DMS 273 (cell line): Measurements from ENCODE around the gene CTCF.

ENCODE experiments used
- DNase-seq: peaks from one replicate; lab custom pipeline; 2025; ENCODE audit not compliant: unreplicated experiment; lab: John Stamatoyannopoulos, UW

CTCF gene

DNA sequence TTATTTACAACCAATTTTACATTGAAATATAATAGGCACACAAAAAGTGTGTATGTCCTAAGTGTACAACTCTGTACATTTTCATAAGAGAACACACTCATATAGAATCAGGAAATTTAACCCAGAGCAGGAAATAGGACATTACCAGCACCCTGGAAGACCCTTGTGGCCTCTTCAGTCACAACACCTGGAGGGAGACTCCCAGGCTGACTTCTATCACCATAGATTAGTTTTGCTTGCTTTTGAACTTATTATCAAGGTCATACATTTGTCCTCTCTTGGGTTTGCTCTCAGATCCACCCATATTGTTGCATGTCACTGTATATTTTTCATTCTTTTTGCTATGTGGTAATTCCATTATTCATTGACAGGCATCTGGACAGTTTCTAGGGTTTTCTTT is 27.9 kb upstream of the CTCF start:
- DNase-seq: no peak

DNA sequence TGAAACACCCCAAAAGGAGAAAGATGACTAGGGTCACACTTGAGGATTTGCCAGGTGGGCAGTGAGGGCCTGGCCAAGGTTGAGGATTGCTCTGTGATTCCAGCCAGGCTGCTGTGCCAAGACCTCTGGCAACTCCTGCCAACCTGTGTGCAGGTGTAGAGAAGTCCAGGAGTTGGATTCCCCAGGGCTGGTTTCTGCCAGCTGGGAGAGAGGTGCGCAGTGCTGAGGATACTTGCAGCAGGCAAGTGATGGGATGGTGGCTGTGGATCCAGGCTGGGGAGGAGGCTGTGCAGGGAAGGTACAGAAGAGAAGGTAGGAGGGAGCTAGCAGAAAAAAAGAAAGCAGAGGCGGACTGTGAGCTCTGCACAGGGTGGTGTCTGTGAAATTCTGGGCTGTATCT is 27.1 kb upstream of the CTCF start:
- DNase-seq: no peak

DNA sequence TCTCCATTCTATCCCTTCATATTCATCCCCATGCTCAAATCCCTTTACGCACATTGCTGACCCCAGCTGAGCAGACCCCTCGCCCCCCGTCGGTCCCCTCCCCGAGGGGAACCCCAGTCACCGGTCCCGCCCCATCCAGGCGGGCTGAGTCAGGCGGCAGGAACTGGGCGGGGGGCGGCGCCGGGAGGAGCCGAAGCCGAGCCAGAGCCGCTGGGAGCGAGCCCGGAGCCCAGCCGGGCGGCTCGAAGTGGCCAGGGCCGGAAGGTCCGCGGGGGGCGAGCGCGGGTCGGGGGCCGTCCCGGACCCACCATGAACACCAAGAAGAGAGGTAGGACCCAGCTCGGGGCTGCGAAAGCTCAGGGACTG is 25.1 kb upstream of the CTCF start:
- no peak for DNase-seq

DNA sequence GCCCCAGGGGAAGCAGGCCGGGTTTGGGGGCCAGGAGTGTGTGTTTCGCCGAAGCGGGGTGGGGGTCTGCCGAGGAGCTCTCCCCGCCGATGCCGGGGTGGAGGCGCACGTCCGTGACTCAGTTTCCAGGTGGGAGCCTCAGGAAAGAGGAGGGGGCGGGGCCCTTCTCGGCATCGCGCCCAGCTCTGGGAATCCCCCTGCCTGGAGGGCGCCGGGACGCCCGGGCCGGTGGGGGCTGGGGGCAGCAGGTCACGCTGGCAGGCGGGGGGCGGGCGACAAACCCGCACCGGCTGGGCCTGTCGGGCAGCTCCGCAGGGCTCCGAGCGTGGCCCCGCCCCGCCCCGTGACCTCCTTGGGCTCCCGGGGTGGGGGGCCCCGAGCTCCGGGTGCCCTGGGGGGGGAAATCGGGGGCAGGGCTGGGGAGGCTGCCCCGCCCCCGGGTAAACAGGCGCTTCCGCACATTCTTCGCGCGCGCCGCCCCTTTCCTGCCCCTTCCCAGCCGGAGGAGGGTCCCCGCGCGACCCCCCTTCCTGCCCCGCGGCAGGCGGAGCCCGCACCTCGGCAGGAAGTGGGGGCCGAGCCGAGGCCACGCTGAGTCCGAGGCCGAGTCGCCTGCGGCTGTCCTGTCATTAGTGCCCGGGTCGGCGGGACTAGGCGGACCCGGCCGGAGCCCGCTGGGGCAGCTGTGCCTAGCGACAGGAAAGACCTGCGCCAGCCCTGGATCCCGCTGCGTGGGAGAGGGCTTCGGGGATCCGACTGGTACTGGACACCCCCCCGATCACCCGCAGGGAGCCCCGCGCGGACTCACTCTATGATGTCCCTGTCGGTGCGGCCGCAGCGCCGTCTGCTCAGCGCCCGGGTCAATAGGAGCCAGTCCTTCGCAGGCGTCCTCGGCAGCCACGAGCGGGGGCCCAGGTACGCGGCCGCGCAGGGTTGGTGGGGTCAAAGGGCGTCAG is 24.4 kb upstream of the CTCF start:
- no peak for DNase-seq

DNA sequence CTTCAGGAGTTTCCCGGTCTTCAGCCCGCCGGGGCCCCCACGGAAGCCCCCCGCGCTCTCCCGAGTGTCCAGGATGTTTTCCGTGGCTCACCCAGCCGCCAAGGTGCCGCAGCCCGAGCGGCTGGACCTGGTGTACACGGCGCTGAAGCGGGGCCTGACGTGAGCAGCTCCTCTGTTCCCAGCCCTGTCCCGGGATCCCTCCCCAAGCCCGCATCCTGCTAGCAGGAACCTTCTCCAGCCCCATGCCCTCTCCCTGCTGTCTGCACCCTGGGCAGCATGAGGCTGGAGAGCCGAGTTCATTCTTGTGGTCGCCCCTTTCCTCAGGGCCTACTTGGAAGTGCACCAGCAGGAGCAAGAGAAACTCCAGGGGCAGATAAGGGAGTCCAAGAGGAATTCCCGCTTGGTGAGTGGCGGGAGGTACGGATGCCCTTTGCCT is 23.6 kb upstream of the CTCF start:
- no peak for DNase-seq

DNA sequence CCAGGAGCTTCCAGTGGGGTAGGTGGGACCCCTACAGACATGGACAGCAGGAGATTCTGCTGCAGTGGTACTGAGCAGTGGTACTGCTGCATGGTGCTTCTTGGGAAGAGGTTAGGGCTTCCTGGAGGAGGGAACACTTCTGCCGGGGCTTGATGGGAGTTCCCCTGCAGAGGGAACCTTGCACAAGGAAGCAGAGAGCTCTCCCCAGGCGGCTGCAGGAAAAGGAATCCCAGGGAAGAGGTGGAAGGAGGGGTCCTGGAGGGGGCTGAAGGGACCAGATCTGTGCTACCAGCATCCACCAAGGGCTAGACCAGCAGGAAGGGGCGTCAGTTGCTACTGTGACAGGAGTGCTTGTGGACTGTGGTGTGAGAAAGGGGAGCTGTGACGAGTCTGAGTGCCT is 23.1 kb upstream of the CTCF start:
- no peak for DNase-seq

DNA sequence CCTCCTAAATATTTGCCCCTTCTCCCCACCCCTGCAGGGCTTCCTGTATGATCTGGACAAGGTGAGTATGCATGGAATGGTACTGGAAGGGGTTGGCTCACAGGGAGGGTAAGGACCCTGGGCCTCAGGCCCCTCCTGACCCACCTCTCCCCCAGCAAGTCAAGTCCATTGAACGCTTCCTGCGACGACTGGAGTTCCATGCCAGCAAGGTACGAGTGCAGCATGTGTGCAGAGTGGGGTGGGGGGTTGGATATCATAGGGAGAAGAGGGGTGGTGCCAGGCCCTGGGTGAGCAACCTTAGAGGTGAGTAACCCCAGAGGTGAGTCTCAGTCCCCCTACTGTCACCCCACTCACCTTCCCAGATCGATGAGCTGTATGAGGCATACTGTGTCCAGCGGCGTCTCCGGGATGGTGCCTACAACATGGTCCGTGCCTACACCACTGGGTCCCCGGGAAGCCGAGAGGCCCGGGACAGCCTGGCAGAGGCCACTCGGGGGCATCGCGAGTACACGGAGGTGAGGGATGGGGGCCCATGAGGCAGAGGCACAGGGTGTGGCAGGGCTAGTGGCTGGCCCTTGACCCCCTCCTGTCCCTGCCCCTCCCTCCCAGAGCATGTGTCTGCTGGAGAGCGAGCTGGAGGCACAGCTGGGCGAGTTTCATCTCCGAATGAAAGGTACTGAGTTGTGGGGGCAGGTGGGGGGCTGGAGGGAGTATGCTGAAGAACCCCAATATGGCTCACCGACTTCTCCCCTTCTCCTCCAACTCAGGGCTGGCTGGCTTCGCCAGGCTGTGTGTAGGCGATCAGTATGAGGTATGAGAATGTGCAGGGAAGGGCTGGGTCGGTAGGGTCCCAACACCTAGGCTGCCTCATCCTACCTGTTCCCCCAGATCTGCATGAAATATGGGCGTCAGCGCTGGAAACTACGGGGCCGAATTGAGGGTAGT is 22.4 kb upstream of the CTCF start:
- DNase-seq: no peak

DNA sequence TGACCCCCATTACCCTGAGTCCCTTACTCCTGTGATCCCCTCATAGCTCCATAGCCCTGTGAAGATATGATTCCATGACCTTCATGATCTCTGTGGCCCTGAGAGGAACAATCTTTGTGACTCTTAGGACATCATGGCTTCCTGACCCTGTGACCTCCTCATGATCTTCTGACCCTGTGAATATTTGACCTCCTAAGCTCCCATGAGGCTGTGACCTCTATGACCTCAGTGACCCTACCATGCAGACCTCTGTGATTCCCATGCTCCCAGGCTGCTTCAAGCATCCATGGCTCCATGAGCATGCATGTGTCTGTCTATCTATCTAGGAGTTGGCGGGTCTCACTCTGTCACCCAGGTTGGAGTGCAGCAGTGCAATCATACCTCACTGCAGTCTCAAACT is 21.6 kb upstream of the CTCF start:
- no peak for DNase-seq

DNA sequence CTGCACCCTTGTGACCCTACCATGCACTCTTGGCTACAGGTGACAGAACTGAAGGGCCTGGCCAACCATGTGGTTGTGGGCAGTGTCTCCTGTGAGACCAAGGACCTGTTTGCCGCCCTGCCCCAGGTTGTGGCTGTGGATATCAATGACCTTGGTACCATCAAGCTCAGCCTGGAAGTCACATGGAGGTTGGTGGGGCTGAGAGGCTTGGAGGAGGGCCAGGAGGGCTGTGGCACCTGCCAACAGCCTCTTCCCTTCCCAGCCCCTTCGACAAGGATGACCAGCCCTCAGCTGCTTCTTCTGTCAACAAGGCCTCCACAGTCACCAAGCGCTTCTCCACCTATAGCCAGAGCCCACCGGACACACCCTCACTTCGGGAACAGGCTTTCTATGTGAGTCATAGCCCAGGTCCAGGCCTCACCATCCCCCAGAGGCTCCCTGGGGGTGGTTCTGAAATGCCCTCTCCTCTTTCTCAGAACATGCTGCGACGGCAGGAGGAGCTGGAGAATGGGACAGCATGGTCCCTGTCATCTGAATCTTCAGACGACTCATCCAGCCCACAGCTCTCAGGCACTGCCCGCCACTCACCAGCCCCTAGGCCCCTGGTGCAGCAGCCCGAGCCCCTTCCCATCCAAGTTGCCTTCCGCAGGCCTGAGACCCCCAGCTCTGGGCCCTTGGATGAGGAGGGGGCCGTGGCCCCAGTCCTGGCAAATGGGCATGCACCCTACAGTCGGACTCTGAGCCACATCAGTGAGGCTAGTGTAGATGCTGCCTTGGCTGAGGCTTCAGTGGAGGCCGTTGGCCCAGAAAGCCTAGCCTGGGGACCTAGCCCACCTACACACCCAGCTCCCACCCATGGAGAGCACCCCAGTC is 20.7 kb upstream of the CTCF start:
- DNase-seq: no peak

DNA sequence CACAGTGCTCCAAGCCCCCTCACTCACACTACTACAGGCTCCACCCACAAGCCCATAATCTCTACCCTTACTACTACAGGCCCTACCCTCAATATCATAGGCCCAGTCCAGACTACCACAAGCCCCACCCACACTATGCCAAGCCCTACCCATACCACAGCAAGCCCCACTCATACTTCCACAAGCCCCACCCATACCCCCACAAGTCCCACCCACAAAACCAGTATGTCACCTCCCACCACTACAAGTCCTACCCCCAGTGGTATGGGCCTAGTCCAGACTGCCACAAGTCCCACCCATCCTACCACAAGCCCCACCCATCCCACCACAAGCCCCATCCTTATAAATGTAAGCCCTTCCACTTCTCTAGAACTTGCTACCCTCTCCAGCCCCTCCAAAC is 19.9 kb upstream of the CTCF start:
- peak; percentile 64 for DNase-seq

DNA sequence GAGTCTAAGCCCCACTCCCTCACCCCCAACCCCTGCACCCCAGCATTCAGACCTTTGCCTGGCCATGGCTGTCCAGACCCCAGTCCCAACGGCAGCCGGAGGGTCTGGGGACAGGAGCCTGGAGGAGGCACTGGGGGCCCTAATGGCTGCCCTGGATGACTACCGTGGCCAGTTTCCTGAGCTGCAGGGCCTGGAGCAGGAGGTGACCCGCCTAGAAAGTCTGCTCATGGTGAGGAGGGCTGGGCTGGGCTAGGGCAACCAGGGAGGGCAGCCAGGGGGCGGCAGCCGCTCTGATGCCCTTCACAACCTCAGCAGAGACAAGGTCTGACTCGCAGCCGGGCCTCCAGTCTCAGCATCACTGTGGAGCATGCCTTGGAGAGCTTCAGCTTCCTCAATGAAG is 19.3 kb upstream of the CTCF start:
- no peak for DNase-seq

DNA sequence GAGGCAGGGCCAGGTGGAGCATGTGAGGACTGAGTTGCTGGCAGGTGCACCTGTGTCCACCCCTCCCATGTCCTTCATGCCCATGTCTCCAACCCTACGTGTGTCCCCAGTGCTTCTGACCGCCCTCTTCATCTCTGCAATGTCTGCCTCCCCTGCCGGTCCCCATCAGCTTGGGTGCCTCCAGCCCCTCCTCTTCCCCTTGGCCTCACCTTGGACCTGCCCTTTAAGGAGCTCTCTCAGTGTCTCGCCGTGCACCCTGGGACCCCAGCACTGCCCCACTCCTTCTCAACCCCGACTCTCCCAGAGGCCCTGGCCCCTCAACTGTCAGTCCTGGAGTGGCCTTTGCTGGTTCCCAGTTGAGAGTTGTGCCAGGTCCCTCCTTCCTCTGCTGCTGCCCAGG is 18.7 kb upstream of the CTCF start:
- no peak for DNase-seq

DNA sequence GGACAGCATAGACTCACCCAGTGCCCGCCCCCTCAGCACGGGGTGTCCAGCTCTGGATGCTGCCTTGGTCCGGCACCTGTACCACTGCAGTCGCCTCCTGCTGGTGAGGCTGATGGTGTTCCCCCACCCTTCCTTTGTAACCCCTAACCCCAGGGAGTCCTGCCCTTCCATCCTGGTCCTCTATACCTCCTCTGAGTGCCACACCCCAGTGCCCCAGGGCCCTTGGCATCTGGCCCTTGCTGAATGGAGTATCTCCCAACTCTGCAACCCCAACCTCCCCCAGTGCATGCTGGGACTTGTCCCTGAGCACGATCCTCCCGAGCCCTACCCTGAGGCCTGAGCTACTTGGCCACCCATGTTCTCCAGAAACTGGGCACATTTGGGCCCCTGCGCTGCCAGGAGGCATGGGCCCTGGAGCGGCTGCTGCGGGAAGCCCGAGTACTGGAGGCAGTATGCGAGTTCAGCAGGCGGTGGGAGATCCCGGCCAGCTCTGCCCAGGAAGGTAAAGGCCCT is 17.9 kb upstream of the CTCF start:
- DNase-seq: no peak

DNA sequence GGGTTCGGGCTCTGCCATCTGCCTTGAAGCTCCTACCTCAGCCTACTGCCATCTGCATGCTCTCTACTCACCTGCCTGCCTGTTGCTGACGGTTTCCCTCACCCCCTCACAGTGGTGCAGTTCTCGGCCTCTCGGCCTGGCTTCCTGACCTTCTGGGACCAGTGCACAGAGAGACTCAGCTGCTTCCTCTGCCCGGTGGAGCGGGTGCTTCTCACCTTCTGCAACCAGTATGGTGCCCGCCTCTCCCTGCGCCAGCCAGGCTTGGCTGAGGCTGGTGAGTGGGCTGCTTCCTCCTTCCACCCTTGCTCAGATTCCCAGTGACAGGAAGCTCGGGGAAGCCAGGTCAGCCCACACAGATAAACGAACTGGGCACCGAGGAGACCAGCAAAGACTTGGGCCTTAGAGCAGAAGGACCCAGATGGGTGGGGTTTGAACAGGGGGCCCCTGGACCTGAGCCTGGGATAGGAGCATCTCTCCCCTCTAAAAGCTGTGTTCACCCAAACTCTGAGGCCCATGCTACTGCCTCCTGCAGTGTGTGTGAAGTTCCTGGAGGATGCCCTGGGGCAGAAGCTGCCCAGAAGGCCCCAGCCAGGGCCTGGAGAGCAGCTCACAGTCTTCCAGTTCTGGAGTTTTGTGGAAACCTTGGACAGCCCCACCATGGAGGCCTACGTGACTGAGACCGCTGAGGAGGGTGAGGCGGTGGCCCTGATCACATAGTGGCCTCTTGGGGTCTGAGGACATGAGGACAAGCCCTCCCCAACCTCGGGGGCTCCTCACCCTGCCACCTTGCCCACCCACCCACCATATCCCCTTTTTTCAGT is 17.3 kb upstream of the CTCF start:
- DNase-seq: no peak

DNA sequence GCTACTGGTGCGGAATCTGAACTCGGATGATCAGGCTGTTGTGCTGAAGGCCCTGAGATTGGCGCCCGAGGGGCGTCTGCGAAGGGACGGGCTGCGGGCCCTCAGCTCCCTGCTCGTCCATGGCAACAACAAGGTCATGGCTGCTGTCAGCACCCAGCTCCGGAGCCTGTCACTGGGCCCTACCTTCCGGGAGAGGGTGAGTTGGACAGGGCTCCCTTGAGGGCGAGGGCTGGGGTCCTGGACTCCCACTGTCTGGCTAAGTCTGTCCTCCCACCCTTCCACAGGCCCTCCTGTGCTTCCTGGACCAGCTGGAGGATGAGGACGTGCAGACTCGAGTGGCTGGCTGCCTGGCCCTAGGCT is 16.7 kb upstream of the CTCF start:
- no peak for DNase-seq

DNA sequence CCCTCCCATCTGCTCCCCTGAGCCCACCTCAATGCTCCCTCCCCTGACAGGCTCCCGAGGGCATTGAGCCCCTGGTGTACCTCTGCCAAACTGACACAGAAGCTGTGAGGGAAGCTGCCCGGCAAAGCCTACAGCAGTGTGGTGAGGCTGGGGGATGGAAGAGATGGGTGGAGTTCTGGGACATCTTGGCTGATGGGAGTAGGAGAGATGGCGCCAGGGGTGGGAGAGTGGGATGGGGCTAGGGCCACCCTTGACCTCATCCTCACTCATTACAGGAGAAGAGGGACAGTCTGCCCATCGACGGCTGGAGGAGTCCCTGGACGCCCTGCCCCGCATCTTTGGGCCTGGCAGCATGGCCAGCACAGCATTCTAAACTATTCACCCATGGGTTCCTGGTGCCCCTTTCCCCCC is 16.2 kb upstream of the CTCF start:
- DNase-seq: no peak

DNA sequence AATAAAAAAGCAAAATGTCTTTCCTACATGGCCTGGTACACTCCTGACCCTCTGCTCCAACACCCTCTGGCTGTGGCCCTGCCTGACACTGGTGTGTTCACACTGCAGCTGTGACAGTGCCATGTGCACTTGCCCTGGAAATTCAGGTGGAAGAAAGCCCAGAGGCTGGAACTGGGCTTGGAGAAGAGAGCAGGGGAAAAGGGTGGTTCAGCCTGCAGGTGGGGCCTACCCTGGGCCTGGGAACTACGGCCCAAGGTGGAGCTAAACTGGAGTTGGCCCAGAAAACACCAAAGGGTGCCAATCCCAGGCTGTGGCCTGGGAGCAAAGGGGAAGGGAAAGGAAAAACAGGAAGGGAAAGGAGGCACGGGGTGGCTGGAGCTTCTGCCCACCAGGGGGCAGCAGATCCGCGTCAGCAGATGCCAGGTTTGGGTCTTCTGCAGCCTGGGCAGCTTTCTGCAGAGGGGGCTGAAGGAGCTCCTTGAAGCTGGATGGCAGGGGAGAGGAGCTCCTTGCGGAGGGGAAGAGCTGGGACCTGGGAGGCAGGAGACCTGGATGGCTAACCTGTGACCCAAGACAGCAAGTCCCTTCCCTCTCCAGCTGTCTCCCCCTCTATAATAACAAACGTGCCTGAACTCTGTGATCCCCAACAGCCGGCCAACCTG is 15.4 kb upstream of the CTCF start:
- peak; percentile 90 for DNase-seq

DNA sequence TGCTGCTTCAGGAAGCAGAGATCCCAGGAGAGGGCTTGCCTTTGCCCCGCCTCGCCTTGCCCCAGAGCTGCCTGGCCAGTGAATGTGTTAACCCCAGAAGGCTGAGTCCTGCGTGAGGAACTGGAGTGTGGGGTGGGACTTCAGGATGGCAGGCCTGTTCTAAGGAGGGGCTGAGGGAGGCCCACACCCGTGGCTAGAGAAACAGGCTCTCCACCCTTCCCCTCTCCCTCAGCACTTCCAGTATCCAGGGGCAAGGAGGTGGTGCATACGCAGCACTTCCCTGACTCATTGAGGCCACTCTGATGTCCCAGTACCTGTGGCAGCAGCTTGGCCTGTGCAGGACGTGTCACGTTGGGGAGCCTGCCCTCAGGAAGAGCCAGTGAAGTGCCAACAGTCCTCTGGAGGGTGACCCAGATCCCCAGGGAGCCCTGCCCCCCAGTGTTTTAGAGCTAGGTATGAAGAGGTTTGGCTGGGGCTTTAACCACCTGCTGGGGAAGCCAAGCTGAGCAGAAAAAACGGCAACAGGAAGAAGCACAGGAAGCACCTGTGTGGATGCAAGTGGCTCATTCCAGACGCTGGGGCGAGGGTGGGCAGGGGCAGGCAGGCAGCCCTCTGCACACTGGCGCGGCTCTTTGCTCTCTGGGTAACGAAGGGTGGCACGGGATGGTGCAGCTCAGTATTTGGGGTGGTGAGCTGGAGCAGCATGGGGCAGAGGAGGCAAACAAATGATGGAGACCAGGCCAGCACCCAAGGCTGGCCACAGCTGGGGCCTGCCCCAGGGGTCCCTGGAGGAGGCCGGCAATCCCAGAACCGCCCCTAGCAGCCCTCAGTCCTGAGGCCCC is 14.7 kb upstream of the CTCF start:
- DNase-seq: no peak
